ENCODE data around the gene RNASEH1. TPM values are rescaled to one million over a fixed set of nuclear protein-coding genes. Genes with fewer than 3 reads are reported as not detected.

Gene RNASEH1
- total RNA-seq, 1 experiment from 2014 or later: 42.0 TPM

- H2BK120ac ChIP-seq (ENCODE audit: low read depth, low read length, poor library complexity, severe bottlenecking): no peak overlapping the region
- H3K79me2 ChIP-seq (ENCODE audit: insufficient read depth, low read length): no peaks in the 10 kb centered on the region
- H3K4me1 ChIP-seq (ENCODE audit: insufficient read depth, low read length): no peaks in the 10 kb centered on the region
- H4K91ac ChIP-seq (ENCODE audit: insufficient read length, low read depth, low read length): no peak overlapping the region
- no peak for DNase-seq
- no peak overlapping the region for H3K23ac ChIP-seq (ENCODE audit: insufficient read length, low read depth, low read length)
- Mint-ChIP-seq H3K27ac (no peak overlapping the region; a peak in 1 of 7 replicates), H3K4me3 (no peak overlapping the region), H3K4me1 (no peaks in the 10 kb centered on the region), H3K27me3 (ENCODE audit: low read depth) (no peaks in the 10 kb centered on the region), H3K36me3 (ENCODE audit: insufficient read depth in 1 of 3, low read depth in 3 of 3) (peaks cover 63 to 94% (median 87%) of the 10 kb centered on the region in 3 experiments), H3K9me3 (no peaks in the 10 kb centered on the region)
- H3K9ac ChIP-seq (ENCODE audit: extremely low read depth, insufficient read length, low read length): no peak overlapping the region
- WGBS (ENCODE audit: extremely low coverage, insufficient read length, low lambda C conversion rate): no CpG with 5 or more reads among the region's 2 CpGs
- no peak overlapping the region for H3K4ac ChIP-seq (ENCODE audit: low read depth, low read length)
- H2BK20ac ChIP-seq (ENCODE audit: low read depth, low read length, poor library complexity, severe bottlenecking): no peak overlapping the region
- no peaks in the 10 kb centered on the region for H3K27me3 ChIP-seq (ENCODE audit: insufficient read depth, low read length)
- no peaks in the 10 kb centered on the region for H3K79me1 ChIP-seq (ENCODE audit: insufficient read depth, low read depth, low read length, poor library complexity, severe bottlenecking)
- TF ChIP-seq CTCF (conservative IDR thresholded peaks at IDR 0.05): no peak
- no peak overlapping the region for H2BK15ac ChIP-seq (ENCODE audit: low read depth, low read length)
- no peak overlapping the region for H2BK12ac ChIP-seq (ENCODE audit: insufficient read length, low read depth, low read length)
- no peaks in the 10 kb centered on the region for H3K23me2 ChIP-seq (ENCODE audit: insufficient read length, low read depth, low read length, poor library complexity, severe bottlenecking)
- no peak overlapping the region for H3K4me2 ChIP-seq (ENCODE audit: insufficient read depth, insufficient read length, low read length)
- no peak overlapping the region for H4K5ac ChIP-seq (ENCODE audit: insufficient read length, low read depth, low read length)
- no peaks in the 10 kb centered on the region for H3K9me3 ChIP-seq (ENCODE audit: control insufficient read depth, low read depth, low read length)
- no peak overlapping the region for H3K56ac ChIP-seq (ENCODE audit: insufficient read length, low read depth, low read length)
- H2AFZ ChIP-seq (ENCODE audit: low read length): no peak overlapping the region
- H4K8ac ChIP-seq (replicated peaks; ENCODE audit: insufficient read length, low read depth, low read length): no peak overlapping the region
- H4K20me1 ChIP-seq (ENCODE audit: control insufficient read depth, insufficient read depth, insufficient read length): no peaks in the 10 kb centered on the region
- H3K18ac ChIP-seq (ENCODE audit: insufficient read length, low read depth, low read length): no peak overlapping the region
- H2BK5ac ChIP-seq (ENCODE audit: insufficient read length, low read length): no peak overlapping the region
- H3T11ph ChIP-seq (ENCODE audit: low read length): no peak overlapping the region
- no peak overlapping the region for H3K27ac ChIP-seq (ENCODE audit: insufficient read length, low read depth, low read length)
- H3K14ac ChIP-seq (ENCODE audit: insufficient read depth, low read length): no peak overlapping the region
- H2AK5ac ChIP-seq (ENCODE audit: insufficient read length, low read length): no peak overlapping the region
These were observed 10.2 kb downstream of the RNASEH1 start for GRCh38 chr2:3547915-3548314.
